Stimulated activated CD4-positive, alpha-beta T cell treated with anti-CD3 and anti-CD28 coated beads, Interleukin-1b, Interleukin-23, amount 100 ng/mL, for 48 hours (primary cell): Measurements from ENCODE around the gene WNK1.
"Not testable (repeated sequence)": the region's sequence is repeated elsewhere in the genome, so short reads cannot be mapped to it uniquely, and the experiment has no call there.

ENCODE experiments used
- DNase-seq: peaks from one replicate; pipeline ENCODE4 v3.0.0-alpha.2; 2020

The WNK1 gene

DNA sequence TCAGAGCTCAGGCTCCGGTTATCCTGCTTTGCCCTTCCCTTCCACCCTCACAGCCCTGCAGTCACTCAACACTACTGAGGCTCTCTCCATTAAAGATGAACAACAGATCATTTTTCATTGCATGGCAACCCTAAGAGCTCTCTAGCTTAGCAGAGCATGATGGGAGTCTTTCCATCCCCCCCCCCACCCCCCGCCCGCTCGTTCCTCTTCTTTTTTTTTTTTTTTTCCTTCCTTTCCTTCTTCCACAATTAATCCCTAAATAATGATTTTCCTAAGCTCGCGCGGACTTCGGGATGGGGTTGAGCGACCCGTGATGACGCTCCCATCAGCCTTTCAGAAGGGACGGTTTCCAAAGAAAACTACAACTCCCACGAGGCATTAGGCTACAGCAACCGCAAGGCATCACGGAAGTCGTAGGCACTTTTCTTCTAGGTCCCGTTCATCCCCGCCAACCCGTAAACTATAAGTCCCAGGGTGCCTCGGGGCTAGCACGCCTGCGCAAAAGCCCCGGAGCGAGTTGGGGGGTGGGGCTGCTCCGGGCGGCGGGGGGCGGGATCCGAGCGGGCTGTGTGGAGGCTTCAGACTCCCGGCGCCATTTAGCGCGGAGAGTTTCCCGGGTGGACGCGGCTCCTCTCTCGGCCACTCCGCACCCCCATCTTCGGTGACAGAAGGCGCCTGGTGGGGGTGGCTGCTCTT lies at the start of gene WNK1:
Gene WNK1, plus strand, starts transcription at position 581 of the 696 bp plus-strand sequence. CDS start 987 bp downstream, outside the sequence.
- peak; percentile 98 for DNase-seq

GRCh38 chr12:704516-705242 lies 47.7 kb upstream of the WNK1 start:
- DNase-seq: no peak

GRCh38 chr12:708084-708483 lies 44.3 kb upstream of the WNK1 start:
- not testable (repeated sequence) for DNase-seq

DNA sequence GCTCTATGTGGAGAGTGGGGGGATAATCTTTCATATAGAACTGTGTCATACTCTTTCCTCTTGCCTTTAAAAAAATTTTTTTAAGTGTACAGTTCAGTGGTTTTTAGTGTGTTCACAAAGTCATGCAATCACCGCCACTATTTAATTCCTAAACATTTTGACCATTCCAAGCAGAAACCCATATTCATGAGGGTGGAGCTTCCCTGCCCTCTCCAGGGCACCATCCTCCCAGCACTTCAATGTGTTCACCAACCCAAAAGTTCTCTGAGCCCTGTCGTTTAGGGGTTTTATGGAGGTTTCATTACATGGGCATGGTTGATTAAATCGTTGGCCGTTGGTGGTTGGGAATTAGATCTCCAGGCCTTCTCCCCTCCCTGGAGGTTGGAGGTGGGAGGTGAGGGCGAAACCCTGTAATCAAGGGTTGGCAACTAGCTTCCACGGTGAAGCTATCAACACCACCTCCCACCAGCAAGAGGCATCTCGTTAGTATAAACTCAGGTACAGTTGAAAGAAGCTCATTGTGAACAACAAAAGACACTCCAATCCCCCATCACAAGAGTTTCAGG lies 42.8 kb upstream of the WNK1 start:
- DNase-seq: no peak

GRCh38 chr12:712172-712863 lies 40.1 kb upstream of the WNK1 start:
- no peak for DNase-seq

- DNase-seq: peak; percentile 63
Measured at GRCh38 chr12:713281-713875, 39.0 kb upstream of the WNK1 start.

DNA sequence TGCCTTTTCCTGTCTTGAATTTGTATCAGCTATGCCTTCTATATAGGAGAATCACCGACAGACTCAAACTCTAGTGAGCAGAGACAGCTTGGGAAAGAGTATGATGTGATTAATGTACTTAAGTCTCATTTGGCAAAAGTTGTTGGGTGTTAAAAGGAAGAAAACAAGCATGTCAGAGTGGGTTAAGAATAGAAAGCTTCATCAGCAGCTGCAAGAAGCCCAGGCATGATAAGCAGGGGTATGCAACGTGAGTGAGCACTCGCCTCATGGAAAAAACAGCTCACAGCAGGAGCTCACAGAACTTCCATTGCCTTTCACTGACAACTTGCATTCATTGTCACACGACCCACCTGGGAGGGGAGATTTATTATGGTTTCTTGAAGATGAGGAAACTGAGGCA lies 35.9 kb upstream of the WNK1 start:
- peak; percentile 68 for DNase-seq

GRCh38 chr12:718756-719102 lies 33.6 kb upstream of the WNK1 start:
- no peak for DNase-seq

- no peak for DNase-seq
Measured at GRCh38 chr12:720231-720941, 32.0 kb upstream of the WNK1 start.

GRCh38 chr12:724194-724855 lies 28.1 kb upstream of the WNK1 start:
- DNase-seq: no peak

DNA sequence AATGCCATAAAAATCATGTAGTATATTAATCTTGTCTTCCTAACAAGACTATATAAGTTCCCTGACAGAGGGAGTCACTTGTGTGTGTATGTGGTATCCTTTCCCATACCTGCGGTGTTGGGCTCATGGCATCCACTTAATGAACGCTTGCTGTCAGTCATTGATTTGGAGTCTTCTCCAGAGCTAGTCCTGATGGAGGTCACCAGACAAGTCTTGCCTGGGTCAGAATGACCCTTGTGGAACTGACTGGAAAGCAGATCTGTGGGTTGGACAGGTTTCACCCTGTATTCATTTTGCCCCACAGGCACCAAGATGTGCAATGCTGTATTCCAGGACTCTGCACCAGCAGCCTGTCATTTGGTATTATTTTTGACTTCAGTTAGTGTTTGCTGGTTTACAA lies 27.3 kb upstream of the WNK1 start:
- no peak for DNase-seq

- no peak for DNase-seq
Measured at GRCh38 chr12:726281-727140, 25.9 kb upstream of the WNK1 start.

GRCh38 chr12:727321-727720 lies 25.1 kb upstream of the WNK1 start:
- DNase-seq: no peak

GRCh38 chr12:728781-729180 lies 23.6 kb upstream of the WNK1 start:
- no peak for DNase-seq

DNA sequence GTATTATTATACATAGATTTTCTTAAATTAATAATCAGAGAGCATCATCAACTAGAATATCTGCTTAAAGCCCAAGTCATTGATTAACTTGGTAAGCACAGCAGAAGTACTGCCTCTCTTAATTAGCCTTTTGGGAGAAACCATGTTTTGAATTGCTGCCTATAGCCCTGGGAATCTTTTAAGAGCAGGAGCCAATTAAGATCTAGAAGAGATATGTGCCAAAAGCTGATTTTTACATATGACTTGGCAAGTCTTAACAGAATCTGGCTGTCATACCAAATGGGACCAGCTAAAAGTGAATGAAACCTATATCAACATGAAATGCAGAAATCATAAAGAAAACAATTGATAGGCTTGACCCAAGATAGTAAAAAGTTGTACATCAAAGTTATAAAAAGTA lies 23.2 kb upstream of the WNK1 start:
- no peak for DNase-seq

DNA sequence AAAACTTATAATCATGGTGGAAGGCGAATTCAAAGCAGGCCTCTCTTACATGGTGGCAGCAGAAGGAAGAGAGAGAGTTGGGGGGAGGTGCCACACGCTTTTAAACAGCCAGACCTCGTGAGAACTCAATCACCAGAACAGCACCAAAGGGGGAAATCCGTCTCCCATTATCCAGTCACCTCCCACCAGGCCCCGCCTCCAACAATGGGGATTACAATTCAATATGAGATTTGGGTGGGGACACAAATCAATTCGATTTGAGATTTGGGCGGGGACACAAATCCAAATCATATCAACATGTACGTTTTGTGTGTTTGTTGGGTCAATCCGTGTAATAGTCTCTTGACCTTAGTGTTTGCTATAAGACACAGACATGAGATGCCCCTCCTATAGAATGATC lies 21.8 kb upstream of the WNK1 start:
- no peak for DNase-seq

- no peak for DNase-seq
Measured at GRCh38 chr12:737122-737739, 15.1 kb upstream of the WNK1 start.

GRCh38 chr12:738712-739111 lies 13.7 kb upstream of the WNK1 start:
- DNase-seq: no peak

GRCh38 chr12:739349-739748 lies 13.0 kb upstream of the WNK1 start:
- no peak for DNase-seq

DNA sequence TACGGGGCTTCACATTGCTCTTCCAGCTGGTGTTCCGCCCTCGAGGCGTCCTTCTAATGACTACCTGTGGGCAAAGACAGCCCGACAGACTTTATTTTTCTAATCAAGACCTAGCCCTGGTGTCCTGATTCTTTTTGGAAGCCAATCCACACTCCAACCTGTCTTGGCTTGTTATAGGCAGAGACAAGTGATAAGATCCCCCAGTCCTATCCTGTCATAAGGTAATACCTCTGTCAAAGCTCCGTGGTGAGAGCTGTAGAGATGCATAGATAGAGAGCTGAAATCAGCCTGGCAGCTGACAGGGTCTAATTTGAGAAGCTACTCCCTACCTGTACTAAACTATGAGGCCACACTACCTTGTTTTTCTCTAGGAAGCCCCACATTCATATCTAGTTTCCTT lies 11.5 kb upstream of the WNK1 start:
- DNase-seq: no peak
